Stimulated activated CD4-positive, alpha-beta T cell treated with anti-CD3 and anti-CD28 coated beads, Interleukin-2, amount 100 ng/mL, for 48 hours (primary cell): ENCODE data around the gene OXA1L.
"Not testable (repeated sequence)": the region's sequence is repeated elsewhere in the genome, so short reads cannot be mapped to it uniquely, and the experiment has no call there.

Experiments used
- DNase-seq, 2 donors: peaks; one replicate each; pipeline ENCODE4 v3.0.0-alpha.2; 2020

Gene OXA1L

GRCh38 chr14:22766457-22767322 lies at the start of gene OXA1L:
Gene OXA1L, plus strand, starts transcription at chr14:22766688. Its CDS starts 14 bp downstream, at chr14:22766702.
- peak; percentile 88 to 92 for DNase-seq

- no peak for DNase-seq
These were observed 48.4 kb upstream of the OXA1L start for GRCh38 chr14:22718091-22718490.

GRCh38 chr14:22721213-22721612 lies 45.3 kb upstream of the OXA1L start:
- no peak for DNase-seq

GRCh38 chr14:22723815-22724214 lies 42.7 kb upstream of the OXA1L start:
- DNase-seq = no peak

GRCh38 chr14:22724847-22725246 lies 41.6 kb upstream of the OXA1L start:
- DNase-seq = not testable (repeated sequence)

GRCh38 chr14:22725374-22725773 lies 41.1 kb upstream of the OXA1L start:
- DNase-seq = not testable (repeated sequence)

- DNase-seq = no peak
These were observed 40.5 kb upstream of the OXA1L start for GRCh38 chr14:22726012-22726411.

GRCh38 chr14:22732062-22732461 lies 34.4 kb upstream of the OXA1L start:
- not testable (repeated sequence) for DNase-seq

GRCh38 chr14:22733829-22734228 lies 32.7 kb upstream of the OXA1L start:
- DNase-seq = no peak

- DNase-seq = no peak
These were observed 31.4 kb upstream of the OXA1L start for GRCh38 chr14:22735096-22735495.

- DNase-seq = not testable (repeated sequence)
These were observed 30.1 kb upstream of the OXA1L start for GRCh38 chr14:22736384-22736783.

GRCh38 chr14:22737052-22737451 lies 29.4 kb upstream of the OXA1L start:
- DNase-seq = peak; percentile 17 to 26

GRCh38 chr14:22739423-22739822 lies 27.1 kb upstream of the OXA1L start:
- DNase-seq = no peak

- DNase-seq = no peak
These were observed 26.5 kb upstream of the OXA1L start for GRCh38 chr14:22740020-22740419.

GRCh38 chr14:22747769-22748168 lies 18.7 kb upstream of the OXA1L start:
- no peak for DNase-seq

GRCh38 chr14:22748206-22748605 lies 18.3 kb upstream of the OXA1L start:
- no peak for DNase-seq

GRCh38 chr14:22748631-22749068 lies 17.8 kb upstream of the OXA1L start:
- DNase-seq = no peak

GRCh38 chr14:22752422-22752821 lies 14.1 kb upstream of the OXA1L start:
- DNase-seq = no peak

GRCh38 chr14:22753586-22753985 lies 12.9 kb upstream of the OXA1L start:
- no peak for DNase-seq

GRCh38 chr14:22757972-22758650 lies 8.4 kb upstream of the OXA1L start:
- not testable (repeated sequence) for DNase-seq

GRCh38 chr14:22761734-22762133 lies 4.8 kb upstream of the OXA1L start:
- no peak for DNase-seq

GRCh38 chr14:22764382-22764781 lies 2.1 kb upstream of the OXA1L start:
- DNase-seq = no peak

- DNase-seq = no peak
These were observed 768 bp downstream of the OXA1L start for GRCh38 chr14:22767323-22767589.

- no peak for DNase-seq
These were observed 2.5 kb downstream of the OXA1L start for GRCh38 chr14:22768947-22769346.
